GM12872 (cell line): Measurements from ENCODE around the gene FREM1.

Experiments used
- CTCF ChIP-seq: IDR thresholded peaks from 3 replicates; pipeline ENCODE4 v1.5.1; 2011; ENCODE audit warnings: low read depth, mild to moderate bottlenecking, low read length, moderate library complexity; ENCODE audit not compliant: insufficient read depth

Gene FREM1

DNA sequence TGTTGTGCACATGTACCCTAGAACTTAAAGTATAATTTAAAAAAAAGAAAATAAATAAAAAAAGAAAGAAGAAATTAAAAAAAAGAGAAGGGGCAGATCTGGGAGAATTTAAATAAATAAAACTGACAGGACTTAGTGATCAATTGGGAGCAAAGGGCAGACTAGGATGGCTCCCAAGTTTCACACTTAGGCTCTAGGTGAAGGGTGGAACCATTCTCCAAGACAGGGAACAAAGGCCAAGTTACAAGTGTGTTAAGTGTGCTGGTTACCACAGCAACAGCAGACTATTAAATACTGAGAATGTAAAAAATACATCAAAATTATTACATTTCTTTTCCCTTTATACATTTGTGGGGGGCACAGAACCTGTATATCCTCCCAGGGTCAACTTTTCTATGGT lies 224.1 kb downstream of the FREM1 start:
- TF ChIP-seq CTCF, result no peak
